Heart left ventricle (tissue), 16 donors: ENCODE results near the gene PRKN. TPM values are rescaled to one million over a fixed set of nuclear protein-coding genes. Genes with fewer than 3 reads are reported as not detected.

ENCODE experiments used
- ATAC-seq, 4 donors: fragments of 200-7000 bp; cut with Tn5 transposase; one replicate each; pipeline ENCODE4 v1.9.1; 2020 to 2022; ENCODE audit warnings: moderate library complexity in 4 of 4, mild to moderate bottlenecking in 3 of 4, moderate number of reproducible peaks in 1 of 4
- DNase-seq, 5 donors: peaks; one replicate each; pipeline ENCODE4 v3.0.0-alpha.2; 2020
- H3K27ac ChIP-seq, 12 donors: fragments of 200-600 bp; sonication (generic) in 4 of 12; one replicate each; pipeline versions ENCODE4 v1.5.0 to v1.8.0; 2016 to 2022; ENCODE audit warnings: mild to moderate bottlenecking in 2 of 12
- H3K27me3 ChIP-seq, 9 donors: fragments of 200-600 bp; sonication (generic) in 2 of 9; one replicate each; pipeline versions ENCODE4 v1.5.1 to v1.8.0; 2016 to 2022; ENCODE audit warnings: mild to moderate bottlenecking in 3 of 9
- H3K36me3 ChIP-seq, 9 donors: fragments of 200-600 bp; sonication (generic) in 2 of 9; one replicate each; pipeline versions ENCODE4 v1.5.0 to v1.8.0; 2018 to 2022; ENCODE audit warnings: mild to moderate bottlenecking in 2 of 9
- H3K4me1 ChIP-seq, 12 donors: fragments of 200-600 bp; sonication (generic) in 4 of 12; one replicate each; pipeline versions ENCODE4 v1.5.0 to v1.8.0; 2016 to 2022; ENCODE audit warnings: mild to moderate bottlenecking in 3 of 12
- H3K4me3 ChIP-seq, 12 donors: fragments of 200-600 bp; sonication (generic) in 4 of 12; one replicate each; pipeline versions ENCODE4 v1.5.0 to v1.8.0; 2017 to 2022; ENCODE audit warnings: mild to moderate bottlenecking in 9 of 12, moderate library complexity in 4 of 12
- H3K9me3 ChIP-seq, 12 donors: fragments of 200-600 bp; sonication (generic) in 4 of 12; one replicate each; pipeline versions ENCODE4 v1.5.0 to v1.8.0; 2016 to 2022; ENCODE audit warnings: mild to moderate bottlenecking in 1 of 12
- CTCF ChIP-seq, 12 donors: fragments of 200-600 bp; sonication (generic) in 4 of 12; IDR thresholded peaks; one replicate each; pipeline versions ENCODE4 v1.5.0 to v1.8.0; 2018 to 2022; ENCODE audit warnings: antibody characterized with exemption in 12 of 12, mild to moderate bottlenecking in 5 of 12
- POLR2A ChIP-seq, 2 donors: fragments of 450-650 bp; IDR thresholded peaks; one replicate each; pipeline ENCODE4 v1.6.1; 2017; ENCODE audit warnings: antibody characterized with exemption in 2 of 2, mild to moderate bottlenecking in 2 of 2, moderate library complexity in 2 of 2
- WGBS, 4 donors: extraction: QIAGEN DNeasy Blood & Tissue Kit in 2 of 4; methylation state at CpG; one replicate each; pipeline versions ENCODE4 v1.1.5 to v1.1.7; 2013 to 2018; 5-methylcytosine and 5-hydroxymethylcytosine counted together
- intact Hi-C, 10 donors: fragments of 100-400 bp; cut with DNase I; formaldehyde crosslinking; loops; one replicate each; pipeline versions ENCODE4 v1.11.1 to v1.14.2; 2022
- polyA plus RNA-seq, 2 donors: library from polyadenylated mRNA; stranded (reverse); fragments of 200-250 nt; gene quantifications; one replicate each; pipeline ENCODE4 v1.2.3, GENCODE V29; 2013
- total RNA-seq, 9 donors: library from RNA; depleted of rRNA in 2 of 9; stranded (reverse); fragments of >200 nt in 2 of 9; fragmentation: NEBNext Ultra II Directional in 3 of 9; extraction: Animal tissue kit (Norgen Biotek cat#: 25700) in 3 of 9; gene quantifications; one replicate each; pipeline versions ENCODE4 v1.1.0 to v1.2.4, GENCODE V29; 2016 to 2023
- donor health status: ischemic (EF 13 %, LVEDD 7.1; RV severe dilation, severe dysfunction).
- donor health status: healthy with polysubstance abuse.
- donor health status: DM: no; HTN: yes; CAD: no.
- donor health status: DM: no; HTN: no; CAD: no.
- donor health status: ischemic (EF 25% LVEDD 6.9; RV normal size, moderate dysfunction).
- donor health status: ischemic (EF 25% LVEDD 5.7; RV mildly dilated, moderate dysfunction).
- donor health status: healthy.
- donor health status: DM: yes; HTN: yes; CAD: no.
- donor health status: ischemic (EF 35%, LVEDD 5.7; RV mildly dilated, moderate dysfunction).
- donor health status: nonischemic (EF 11% LVEDD 7.7; RV severe dilation, severe dysfunction).
- donor health status: DM: yes; HTN: yes; CAD: no.
- donor health status: PGD.
- donor health status: ischemic (EF 29% LVEDD 5.4; RV normal size, mild dysfunction).
- donor health status: nonischemic (EF 23%, LVEDD 6.1; RV moderate dilation, normal function).

The PRKN gene
- total and polyA plus RNA-seq, 11 donors: 3.4 to 32.5 (median 21.2) TPM

GRCh38 chr6:161840380-161840779, 887.2 kb downstream of the PRKN start:
- ATAC-seq: no peak
- no peaks in the 10 kb centered on the region for H3K36me3 ChIP-seq
- H3K27ac ChIP-seq: no peak overlapping the region
- intact Hi-C loops: no loop called here
- H3K9me3 ChIP-seq: no peaks in the 10 kb centered on the region
- H3K27me3 ChIP-seq: no peaks in the 10 kb centered on the region
- DNase-seq: no peak
- no peaks in the 10 kb centered on the region for H3K4me1 ChIP-seq
- WGBS, 4 donors: 87 to 98% (median 95%) methylated on average over 3 of the region's 3 CpGs
- no peak overlapping the region for H3K4me3 ChIP-seq
- no peak for TF ChIP-seq CTCF (IDR thresholded peaks at IDR 0.05)
- no peak for TF ChIP-seq POLR2A (IDR thresholded peaks at IDR 0.05)

GRCh38 chr6:161838306-161839035, 889.1 kb downstream of the PRKN start:
- DNase-seq (peak in 3 of 5 donors; percentile 11 to 56 (median 44)), ATAC-seq (peak in 1 of 4 donors; percentile 38)
- intact Hi-C loops: no loop called here
- no peaks in the 10 kb centered on the region for H3K36me3 ChIP-seq
- no peaks in the 10 kb centered on the region for H3K4me1 ChIP-seq
- no peak for TF ChIP-seq POLR2A (IDR thresholded peaks at IDR 0.05)
- TF ChIP-seq CTCF (IDR thresholded peaks at IDR 0.05): no peak
- H3K27ac ChIP-seq: no peak overlapping the region
- H3K4me3 ChIP-seq: no peak overlapping the region
- H3K27me3 ChIP-seq: no peaks in the 10 kb centered on the region
- whole genome bisulfite sequencing, 4 donors: 64 to 69% (median 66%) methylated on average over 14 of the region's 14 CpGs
- H3K9me3 ChIP-seq: no peaks in the 10 kb centered on the region

- no peaks in the 10 kb centered on the region for H3K36me3 ChIP-seq
- ATAC-seq: no peak
- WGBS, 4 donors: 89 to 96% (median 91%) methylated on average over 2 of the region's 2 CpGs
- H3K4me1 ChIP-seq: no peaks in the 10 kb centered on the region
- H3K4me3 ChIP-seq: no peak overlapping the region
- no peaks in the 10 kb centered on the region for H3K9me3 ChIP-seq
- intact Hi-C loops: no loop called here
- H3K27ac ChIP-seq: no peak overlapping the region
- TF ChIP-seq POLR2A (IDR thresholded peaks at IDR 0.05) (no peak), CTCF (IDR thresholded peaks at IDR 0.05) (no peak)
- no peak for DNase-seq
- H3K27me3 ChIP-seq: no peaks in the 10 kb centered on the region
These were observed 889.7 kb downstream of the PRKN start for GRCh38 chr6:161837854-161838253.

GRCh38 chr6:161837449-161837735, 890.2 kb downstream of the PRKN start:
- ATAC-seq (no peak), DNase-seq (no peak)
- no peaks in the 10 kb centered on the region for H3K4me1 ChIP-seq
- 57 to 62% (median 59%) methylated on average over 1 of the region's 1 CpG for WGBS, 4 donors
- H3K4me3 ChIP-seq: no peak overlapping the region
- no peaks in the 10 kb centered on the region for H3K9me3 ChIP-seq
- no peaks in the 10 kb centered on the region for H3K27me3 ChIP-seq
- H3K27ac ChIP-seq: no peak overlapping the region
- no peaks in the 10 kb centered on the region for H3K36me3 ChIP-seq
- intact Hi-C loops: no loop called here
- TF ChIP-seq CTCF (IDR thresholded peaks at IDR 0.05): no peak
